Transverse colon (tissue), 3 donors: Measurements from ENCODE around the gene NR1H2.

Experiments
- EP300 ChIP-seq: sonication (generic); formaldehyde crosslinking; IDR thresholded peaks from one replicate; pipeline ENCODE4 v1.6.1; 2017; ENCODE audit warnings: antibody characterized with exemption, low read depth
- POLR2A ChIP-seq: fragments of 450-650 bp; IDR thresholded peaks from one replicate; pipeline ENCODE4 v1.6.1; 2016; ENCODE audit warnings: antibody characterized with exemption, mild to moderate bottlenecking, moderate library complexity
- TF ChIP-seq, protein P1 (sequence below), 5 experiments: fragments of 200-600 bp in 3 of 5; fragments of 450-650 bp in 2 of 5; sonication (generic) in 3 of 5; IDR thresholded peaks; 1 replicate in 2 of 5; 2 replicates in 3 of 5; pipeline ENCODE4 v1.5.1; 2016 to 2017; ENCODE audit warnings: antibody characterized with exemption in 5 of 5, inconsistent platforms in 3 of 5, mild to moderate bottlenecking in 2 of 5, moderate library complexity in 1 of 5

DNA sequence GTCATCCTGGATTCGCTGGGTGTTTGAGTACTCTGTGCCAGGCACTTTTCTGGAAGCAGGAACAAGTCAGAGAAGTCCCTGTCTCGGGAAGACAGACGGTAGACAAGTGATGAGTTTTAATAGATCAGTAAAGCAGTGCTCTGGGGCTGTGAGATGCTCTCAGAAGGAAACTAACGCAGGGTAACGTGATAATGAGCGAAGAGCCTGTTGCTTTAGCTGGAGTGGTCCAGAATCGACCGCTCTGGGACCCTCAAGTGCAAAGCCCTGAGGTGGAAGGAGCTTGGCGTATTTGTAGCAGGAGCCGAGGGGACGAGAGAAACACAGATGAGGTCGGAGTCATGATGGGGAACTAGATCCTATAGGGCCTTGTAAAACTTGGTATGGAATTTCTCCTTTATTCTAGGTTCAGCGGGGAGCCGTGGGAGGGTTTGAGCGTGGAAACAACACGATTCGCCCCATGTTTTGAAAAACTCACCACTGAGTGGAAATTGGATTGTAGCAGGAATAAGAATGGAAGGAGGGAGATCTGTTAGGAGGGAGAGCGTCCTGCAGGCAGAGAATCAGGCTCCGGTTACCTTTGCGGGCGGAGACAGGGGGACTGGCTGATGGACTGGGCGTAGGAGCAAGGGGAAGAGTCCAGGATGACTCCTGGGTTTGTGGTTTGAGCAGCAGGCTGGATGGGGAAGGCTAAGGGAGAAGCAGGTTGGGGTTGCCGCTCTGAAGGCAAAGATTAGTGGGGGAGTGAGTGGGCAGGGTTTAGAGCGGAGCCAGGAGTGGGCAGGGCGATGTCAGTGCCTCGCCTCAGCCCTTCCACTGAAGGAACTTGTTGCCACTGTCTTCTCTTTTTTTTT is 8.7 kb downstream of the NR1H2 start:
- TF ChIP-seq POLR2A (no peak), EP300 (no peak)
- TF ChIP-seq, protein P1, sequence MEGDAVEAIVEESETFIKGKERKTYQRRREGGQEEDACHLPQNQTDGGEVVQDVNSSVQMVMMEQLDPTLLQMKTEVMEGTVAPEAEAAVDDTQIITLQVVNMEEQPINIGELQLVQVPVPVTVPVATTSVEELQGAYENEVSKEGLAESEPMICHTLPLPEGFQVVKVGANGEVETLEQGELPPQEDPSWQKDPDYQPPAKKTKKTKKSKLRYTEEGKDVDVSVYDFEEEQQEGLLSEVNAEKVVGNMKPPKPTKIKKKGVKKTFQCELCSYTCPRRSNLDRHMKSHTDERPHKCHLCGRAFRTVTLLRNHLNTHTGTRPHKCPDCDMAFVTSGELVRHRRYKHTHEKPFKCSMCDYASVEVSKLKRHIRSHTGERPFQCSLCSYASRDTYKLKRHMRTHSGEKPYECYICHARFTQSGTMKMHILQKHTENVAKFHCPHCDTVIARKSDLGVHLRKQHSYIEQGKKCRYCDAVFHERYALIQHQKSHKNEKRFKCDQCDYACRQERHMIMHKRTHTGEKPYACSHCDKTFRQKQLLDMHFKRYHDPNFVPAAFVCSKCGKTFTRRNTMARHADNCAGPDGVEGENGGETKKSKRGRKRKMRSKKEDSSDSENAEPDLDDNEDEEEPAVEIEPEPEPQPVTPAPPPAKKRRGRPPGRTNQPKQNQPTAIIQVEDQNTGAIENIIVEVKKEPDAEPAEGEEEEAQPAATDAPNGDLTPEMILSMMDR (IDR thresholded peaks at IDR 0.05) = no peak
